ENCODE data around the gene GTF3C4. TPM values are rescaled to one million over a fixed set of nuclear protein-coding genes. Genes with fewer than 3 reads are reported as not detected.

GTF3C4 gene
- total RNA-seq, 1 experiment from 2014 or later = 42.5 TPM

- no peak overlapping the region for H3K4me3 Mint-ChIP-seq
- Histone ChIP-seq H3T11ph (ENCODE audit: low read length) (no peak overlapping the region), H2BK15ac (ENCODE audit: low read depth, low read length) (no peak overlapping the region)
These were observed 58.2 kb downstream of the GTF3C4 start for GRCh38 chr9:132728497-132728896.

More at GRCh38 chr9:132728497-132728896, 58.2 kb downstream of the GTF3C4 start:
- Histone ChIP-seq H2BK5ac (ENCODE audit: insufficient read length, low read length) (no peak overlapping the region), H3K14ac (ENCODE audit: insufficient read depth, low read length) (no peak overlapping the region), H3K23me2 (ENCODE audit: insufficient read length, low read depth, low read length, poor library complexity, severe bottlenecking) (peaks cover 3% of the 10 kb centered on the region), H4K20me1 (ENCODE audit: control insufficient read depth, insufficient read depth, insufficient read length) (no peaks in the 10 kb centered on the region), H3K79me1 (ENCODE audit: insufficient read depth, low read depth, low read length, poor library complexity, severe bottlenecking) (no peaks in the 10 kb centered on the region), H3K27me3 (ENCODE audit: insufficient read depth, low read length) (no peaks in the 10 kb centered on the region; the same call in 1 of the 2 replicates), H3K9ac (ENCODE audit: extremely low read depth, insufficient read length, low read length) (no peak overlapping the region), H3K23ac (ENCODE audit: insufficient read length, low read depth, low read length) (no peak overlapping the region), H2AFZ (ENCODE audit: low read length) (no peak overlapping the region), H3K56ac (ENCODE audit: insufficient read length, low read depth, low read length) (no peak overlapping the region), H2AK5ac (ENCODE audit: insufficient read length, low read length) (no peak overlapping the region), H2BK120ac (ENCODE audit: low read depth, low read length, poor library complexity, severe bottlenecking) (no peak overlapping the region), H3K4ac (ENCODE audit: low read depth, low read length) (no peak overlapping the region), H3K18ac (ENCODE audit: insufficient read length, low read depth, low read length) (no peak overlapping the region), H2BK20ac (ENCODE audit: low read depth, low read length, poor library complexity, severe bottlenecking) (no peak overlapping the region), H4K91ac (ENCODE audit: insufficient read length, low read depth, low read length) (no peak overlapping the region), H3K79me2 (ENCODE audit: insufficient read depth, low read length) (no peaks in the 10 kb centered on the region), H4K5ac (ENCODE audit: insufficient read length, low read depth, low read length) (no peak overlapping the region), H3K27ac (ENCODE audit: insufficient read length, low read depth, low read length) (no peak overlapping the region), H2BK12ac (ENCODE audit: insufficient read length, low read depth, low read length) (no peak overlapping the region), H3K4me2 (ENCODE audit: insufficient read depth, insufficient read length, low read length) (no peak overlapping the region), H3K9me3 (ENCODE audit: control insufficient read depth, low read depth, low read length) (no peaks in the 10 kb centered on the region), H4K8ac (replicated peaks; ENCODE audit: insufficient read length, low read depth, low read length) (no peak overlapping the region), H3K4me1 (ENCODE audit: insufficient read depth, low read length) (no peaks in the 10 kb centered on the region)
- DNase-seq = no peak
- TF ChIP-seq CTCF (conservative IDR thresholded peaks at IDR 0.05) = no peak
- no peak overlapping the region for H3K27ac Mint-ChIP-seq
- H3K4me1 Mint-ChIP-seq = peaks cover 0 to 4% of the 10 kb centered on the region in 2 experiments; a peak in 2 of 4 replicates
- no peaks in the 10 kb centered on the region for H3K9me3 Mint-ChIP-seq
- WGBS (ENCODE audit: extremely low coverage, insufficient read length, low lambda C conversion rate) = no CpG with 5 or more reads among the region's 2 CpGs
- H3K36me3 Mint-ChIP-seq (ENCODE audit: insufficient read depth in 1 of 3, low read depth in 3 of 3) = no peaks in the 10 kb centered on the region
- peaks cover 28% of the 10 kb centered on the region for H3K27me3 Mint-ChIP-seq (ENCODE audit: low read depth)

Measured in H9 (cell line).